GM13977 (cell line): Measurements from ENCODE around the gene RHBDL2.
"Not testable (repeated sequence)": the region's sequence is repeated elsewhere in the genome, so short reads cannot be mapped to it uniquely, and the experiment has no call there.

Experiments
- DNase-seq: peaks from one replicate; pipeline ENCODE4 v3.0.0; 2012; ENCODE audit warnings: low spot score
- in situ Hi-C: fragments of 300-500 bp; cut with MboI; formaldehyde crosslinking; loops from one replicate; pipeline ENCODE4 v1.12.0; 2022; ENCODE audit warnings: low sequenced_read_pairs, low pct_unique_long_range_greater_than_20kb, mixed read lengths, inconsistent platforms; ENCODE audit not compliant: unreplicated experiment
- TF ChIP-seq, protein P1 (sequence below): IDR thresholded peaks from 2 replicates; pipeline ENCODE4 v1.5.1; 2012; ENCODE audit warnings: mild to moderate bottlenecking, control low read depth; ENCODE audit not compliant: insufficient read depth; ENCODE audit errors: extremely low read depth, missing control alignments

The RHBDL2 gene

DNA sequence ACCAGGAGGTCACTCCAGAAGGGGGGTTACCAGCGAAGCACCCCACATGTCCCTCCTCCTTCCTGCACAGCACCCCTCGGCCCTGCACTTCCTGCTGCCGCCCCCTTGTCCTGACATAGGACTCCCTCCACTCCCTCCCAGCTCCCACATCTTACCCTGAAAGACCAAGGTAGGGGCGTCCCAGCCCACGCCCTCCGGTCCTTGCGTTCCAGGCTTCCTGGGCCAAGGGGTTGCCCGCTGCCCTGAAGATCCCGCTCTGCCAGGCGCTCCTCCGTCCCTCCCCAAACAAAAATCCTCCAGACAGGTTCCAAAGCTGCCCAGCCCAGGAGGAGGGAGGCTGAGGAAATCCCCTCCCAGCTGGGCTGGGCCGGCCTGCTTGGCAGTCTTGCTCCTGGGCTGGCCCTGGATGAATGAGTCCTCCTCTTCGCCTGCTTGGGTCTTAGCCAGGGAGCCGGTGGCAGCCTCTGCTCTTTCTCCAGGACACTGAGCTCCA lies at the start of gene RHBDL2:
RHBDL2 (minus strand) TSS at position 304 of the 493 bp plus-strand sequence. CDS start 22,618 bp downstream, outside the sequence.
- in situ Hi-C loops, result no loop called here
- TF ChIP-seq, protein P1, sequence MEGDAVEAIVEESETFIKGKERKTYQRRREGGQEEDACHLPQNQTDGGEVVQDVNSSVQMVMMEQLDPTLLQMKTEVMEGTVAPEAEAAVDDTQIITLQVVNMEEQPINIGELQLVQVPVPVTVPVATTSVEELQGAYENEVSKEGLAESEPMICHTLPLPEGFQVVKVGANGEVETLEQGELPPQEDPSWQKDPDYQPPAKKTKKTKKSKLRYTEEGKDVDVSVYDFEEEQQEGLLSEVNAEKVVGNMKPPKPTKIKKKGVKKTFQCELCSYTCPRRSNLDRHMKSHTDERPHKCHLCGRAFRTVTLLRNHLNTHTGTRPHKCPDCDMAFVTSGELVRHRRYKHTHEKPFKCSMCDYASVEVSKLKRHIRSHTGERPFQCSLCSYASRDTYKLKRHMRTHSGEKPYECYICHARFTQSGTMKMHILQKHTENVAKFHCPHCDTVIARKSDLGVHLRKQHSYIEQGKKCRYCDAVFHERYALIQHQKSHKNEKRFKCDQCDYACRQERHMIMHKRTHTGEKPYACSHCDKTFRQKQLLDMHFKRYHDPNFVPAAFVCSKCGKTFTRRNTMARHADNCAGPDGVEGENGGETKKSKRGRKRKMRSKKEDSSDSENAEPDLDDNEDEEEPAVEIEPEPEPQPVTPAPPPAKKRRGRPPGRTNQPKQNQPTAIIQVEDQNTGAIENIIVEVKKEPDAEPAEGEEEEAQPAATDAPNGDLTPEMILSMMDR, result no peak
- DNase-seq, result no peak

GRCh38 chr1:38990738-38991637 lies 49.4 kb upstream of the RHBDL2 start, which contains the start of gene AKIRIN1:
AKIRIN1 (plus strand) TSS chr1:38991276; CDS start chr1:38991381, 105 bp downstream.
- in situ Hi-C loops, result no loop called here
- DNase-seq, result peak; percentile 99
- TF ChIP-seq, protein P1, result no peak

DNA sequence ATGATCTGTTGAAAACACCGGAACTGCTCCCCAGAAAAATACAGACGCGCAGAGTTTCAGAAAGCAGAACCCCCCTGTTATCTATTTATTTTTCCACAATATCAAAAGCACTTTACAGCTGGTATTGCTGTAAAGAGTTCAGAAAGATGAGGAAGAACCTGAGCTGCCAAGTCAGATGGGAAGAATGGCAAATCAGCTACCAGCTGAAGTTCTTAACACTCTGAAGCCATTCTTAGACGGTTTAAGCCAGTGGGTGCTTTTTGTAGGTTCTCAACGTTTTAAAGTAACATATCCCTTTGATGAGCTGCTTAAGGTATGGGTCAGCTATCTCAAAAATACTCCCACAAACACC lies 48.7 kb upstream of the RHBDL2 start:
- in situ Hi-C loops, result no loop called here
- no peak for DNase-seq
- TF ChIP-seq, protein P1, result no peak

DNA sequence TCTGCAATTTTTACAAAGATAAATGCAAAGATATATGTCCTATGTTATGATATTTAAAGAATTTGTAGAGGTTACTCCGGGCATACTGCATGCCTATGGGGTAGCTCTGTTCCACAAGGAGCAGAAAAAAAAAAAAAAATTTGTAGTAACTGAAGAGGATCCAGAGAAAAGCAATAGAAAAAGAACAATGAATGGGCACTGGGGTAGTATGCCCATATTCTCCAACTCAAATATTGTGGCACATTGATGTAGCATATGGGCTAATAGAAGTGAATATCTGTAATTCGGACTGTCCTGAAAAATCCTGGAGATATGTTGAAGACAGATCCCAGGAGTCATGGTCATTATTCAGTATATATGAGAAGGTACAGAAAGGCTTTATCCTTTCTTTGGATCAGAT lies 48.3 kb upstream of the RHBDL2 start:
- TF ChIP-seq, protein P1, result no peak
- in situ Hi-C loops, result no loop called here
- no peak for DNase-seq

DNA sequence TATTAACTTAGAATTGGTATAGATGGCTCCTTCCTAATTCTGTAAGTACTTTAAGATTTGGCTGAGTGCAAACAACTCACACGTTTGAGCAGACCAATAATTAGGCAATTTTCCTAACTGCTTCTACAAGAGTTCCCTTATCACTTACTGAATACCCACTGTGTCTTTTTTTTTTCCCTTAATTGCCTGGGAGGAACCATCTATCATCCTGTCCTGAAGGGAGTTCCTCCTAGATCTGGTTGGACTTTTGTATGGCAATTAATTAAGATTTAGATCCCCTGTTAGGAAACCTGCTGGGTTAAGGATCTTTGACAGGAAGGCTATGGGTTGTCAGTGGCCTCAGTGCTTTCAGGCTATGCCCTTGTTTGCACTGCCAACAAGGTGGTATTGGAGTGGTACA lies 37.8 kb upstream of the RHBDL2 start:
- in situ Hi-C loops, DNase-seq: not testable (repeated sequence)

DNA sequence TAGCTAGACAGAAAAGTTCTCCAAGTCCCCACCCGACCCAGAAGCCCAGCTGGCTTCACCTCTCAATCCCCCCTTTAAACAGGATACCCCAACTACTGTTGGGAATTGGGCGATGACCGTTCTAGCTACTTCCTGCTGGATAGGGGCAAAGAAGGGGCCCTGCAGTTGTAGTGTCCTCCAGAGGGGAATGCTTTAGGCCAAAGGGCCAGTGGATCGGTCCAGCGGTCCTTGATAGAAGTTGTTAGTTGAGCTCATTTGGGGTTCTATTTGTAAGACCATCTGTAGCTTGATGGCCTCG lies 36.6 kb upstream of the RHBDL2 start:
- DNase-seq, in situ Hi-C loops: not testable (repeated sequence)

- in situ Hi-C loops, DNase-seq: not testable (repeated sequence)
Observed at GRCh38 chr1:38977399-38978244, 36.0 kb upstream of the RHBDL2 start.
